ENCODE results near the gene MAP4K4.

The MAP4K4 gene

GRCh38 chr2:101782427-101782792, 84.9 kb downstream of the MAP4K4 start:
- H3K27ac Mint-ChIP-seq: no peak overlapping the region
- H3K36me3 Mint-ChIP-seq (ENCODE audit: low read depth): peaks cover 4% of the 10 kb centered on the region
- H3K9me3 Mint-ChIP-seq: no peaks in the 10 kb centered on the region
- H3K4me3 Mint-ChIP-seq: no peak overlapping the region
- peaks cover 53% of the 10 kb centered on the region for H3K4me1 Mint-ChIP-seq (ENCODE audit: low read depth)
- no peaks in the 10 kb centered on the region for H3K27me3 Mint-ChIP-seq (ENCODE audit: low read depth)

GRCh38 chr2:101787097-101787496, 89.6 kb downstream of the MAP4K4 start:
- Mint-ChIP-seq H3K27me3 (ENCODE audit: low read depth) (no peaks in the 10 kb centered on the region), H3K4me3 (no peak overlapping the region), H3K4me1 (ENCODE audit: low read depth) (peaks cover 29% of the 10 kb centered on the region), H3K9me3 (no peaks in the 10 kb centered on the region), H3K36me3 (ENCODE audit: low read depth) (peaks cover 19% of the 10 kb centered on the region), H3K27ac (no peak overlapping the region)

- Mint-ChIP-seq H3K27ac (no peak overlapping the region), H3K36me3 (ENCODE audit: low read depth) (peaks cover 16% of the 10 kb centered on the region), H3K4me1 (ENCODE audit: low read depth) (peaks cover 23% of the 10 kb centered on the region), H3K4me3 (no peak overlapping the region), H3K9me3 (no peaks in the 10 kb centered on the region), H3K27me3 (ENCODE audit: low read depth) (no peaks in the 10 kb centered on the region)
These were observed 91.1 kb downstream of the MAP4K4 start for GRCh38 chr2:101788565-101788964.

GRCh38 chr2:101788995-101789970, 91.8 kb downstream of the MAP4K4 start:
- H3K9me3 Mint-ChIP-seq: no peaks in the 10 kb centered on the region
- peaks cover 21% of the 10 kb centered on the region for H3K4me1 Mint-ChIP-seq (ENCODE audit: low read depth)
- H3K4me3 Mint-ChIP-seq: no peak overlapping the region
- peaks cover 16% of the 10 kb centered on the region for H3K36me3 Mint-ChIP-seq (ENCODE audit: low read depth)
- H3K27ac Mint-ChIP-seq: no peak overlapping the region
- H3K27me3 Mint-ChIP-seq (ENCODE audit: low read depth): no peaks in the 10 kb centered on the region

- Mint-ChIP-seq H3K4me3 (no peak overlapping the region), H3K4me1 (ENCODE audit: low read depth) (peaks cover 21% of the 10 kb centered on the region), H3K36me3 (ENCODE audit: low read depth) (peaks cover 19% of the 10 kb centered on the region), H3K27ac (no peak overlapping the region), H3K9me3 (no peaks in the 10 kb centered on the region), H3K27me3 (ENCODE audit: low read depth) (no peaks in the 10 kb centered on the region)
These were observed 92.9 kb downstream of the MAP4K4 start for GRCh38 chr2:101790416-101790815.

GRCh38 chr2:101790857-101791256, 93.3 kb downstream of the MAP4K4 start:
- Mint-ChIP-seq H3K4me1 (ENCODE audit: low read depth) (peaks cover 21% of the 10 kb centered on the region), H3K36me3 (ENCODE audit: low read depth) (peaks cover 18% of the 10 kb centered on the region), H3K27me3 (ENCODE audit: low read depth) (no peaks in the 10 kb centered on the region), H3K4me3 (no peak overlapping the region), H3K27ac (no peak overlapping the region), H3K9me3 (no peaks in the 10 kb centered on the region)

- H3K27me3 Mint-ChIP-seq (ENCODE audit: low read depth): no peaks in the 10 kb centered on the region
- no peaks in the 10 kb centered on the region for H3K9me3 Mint-ChIP-seq
- H3K36me3 Mint-ChIP-seq (ENCODE audit: low read depth): peaks cover 18% of the 10 kb centered on the region
- peaks cover 19% of the 10 kb centered on the region for H3K4me1 Mint-ChIP-seq (ENCODE audit: low read depth)
- no peak overlapping the region for H3K4me3 Mint-ChIP-seq
- H3K27ac Mint-ChIP-seq: no peak overlapping the region
These were observed 94.7 kb downstream of the MAP4K4 start for GRCh38 chr2:101792208-101792607.

GRCh38 chr2:101793277-101793969, 95.9 kb downstream of the MAP4K4 start:
- Mint-ChIP-seq H3K27me3 (ENCODE audit: low read depth) (no peaks in the 10 kb centered on the region), H3K27ac (no peak overlapping the region), H3K4me1 (ENCODE audit: low read depth) (peaks cover 15% of the 10 kb centered on the region), H3K4me3 (no peak overlapping the region), H3K36me3 (ENCODE audit: low read depth) (peaks cover 18% of the 10 kb centered on the region), H3K9me3 (no peaks in the 10 kb centered on the region)

- H3K4me3 Mint-ChIP-seq: no peak overlapping the region
- H3K36me3 Mint-ChIP-seq (ENCODE audit: low read depth): peaks cover 18% of the 10 kb centered on the region
- no peak overlapping the region for H3K27ac Mint-ChIP-seq
- H3K27me3 Mint-ChIP-seq (ENCODE audit: low read depth): no peaks in the 10 kb centered on the region
- H3K4me1 Mint-ChIP-seq (ENCODE audit: low read depth): peaks cover 14% of the 10 kb centered on the region
- no peaks in the 10 kb centered on the region for H3K9me3 Mint-ChIP-seq
These were observed 96.6 kb downstream of the MAP4K4 start for GRCh38 chr2:101794141-101794540.

GRCh38 chr2:101795033-101795432, 97.5 kb downstream of the MAP4K4 start:
- no peak overlapping the region for H3K27ac Mint-ChIP-seq
- H3K4me3 Mint-ChIP-seq: no peak overlapping the region
- no peaks in the 10 kb centered on the region for H3K9me3 Mint-ChIP-seq
- no peaks in the 10 kb centered on the region for H3K27me3 Mint-ChIP-seq (ENCODE audit: low read depth)
- peaks cover 16% of the 10 kb centered on the region for H3K36me3 Mint-ChIP-seq (ENCODE audit: low read depth)
- peaks cover 18% of the 10 kb centered on the region for H3K4me1 Mint-ChIP-seq (ENCODE audit: low read depth)

- H3K4me3 Mint-ChIP-seq: no peak overlapping the region
- no peak overlapping the region for H3K27ac Mint-ChIP-seq
- H3K9me3 Mint-ChIP-seq: no peaks in the 10 kb centered on the region
- peaks cover 12% of the 10 kb centered on the region for H3K4me1 Mint-ChIP-seq (ENCODE audit: low read depth)
- peaks cover 5% of the 10 kb centered on the region for H3K36me3 Mint-ChIP-seq (ENCODE audit: low read depth)
- H3K27me3 Mint-ChIP-seq (ENCODE audit: low read depth): no peaks in the 10 kb centered on the region
These were observed 99.5 kb downstream of the MAP4K4 start for GRCh38 chr2:101796825-101797600.

GRCh38 chr2:101801496-101801895, 104.0 kb downstream of the MAP4K4 start:
- no peaks in the 10 kb centered on the region for H3K27me3 Mint-ChIP-seq (ENCODE audit: low read depth)
- H3K36me3 Mint-ChIP-seq (ENCODE audit: low read depth): peaks cover 6% of the 10 kb centered on the region
- no peak overlapping the region for H3K4me3 Mint-ChIP-seq
- H3K9me3 Mint-ChIP-seq: no peaks in the 10 kb centered on the region
- H3K4me1 Mint-ChIP-seq (ENCODE audit: low read depth): peaks cover 22% of the 10 kb centered on the region
- no peak overlapping the region for H3K27ac Mint-ChIP-seq

GRCh38 chr2:101802329-101802728, 104.8 kb downstream of the MAP4K4 start:
- H3K36me3 Mint-ChIP-seq (ENCODE audit: low read depth): peaks cover 6% of the 10 kb centered on the region
- H3K4me1 Mint-ChIP-seq (ENCODE audit: low read depth): peaks cover 21% of the 10 kb centered on the region
- no peak overlapping the region for H3K4me3 Mint-ChIP-seq
- peak overlapping the region; percentile 2 for H3K27ac Mint-ChIP-seq
- H3K9me3 Mint-ChIP-seq: no peaks in the 10 kb centered on the region
- no peaks in the 10 kb centered on the region for H3K27me3 Mint-ChIP-seq (ENCODE audit: low read depth)

- Mint-ChIP-seq H3K27ac (no peak overlapping the region), H3K36me3 (ENCODE audit: low read depth) (peaks cover 6% of the 10 kb centered on the region), H3K4me1 (ENCODE audit: low read depth) (peaks cover 23% of the 10 kb centered on the region), H3K27me3 (ENCODE audit: low read depth) (no peaks in the 10 kb centered on the region), H3K4me3 (no peak overlapping the region), H3K9me3 (no peaks in the 10 kb centered on the region)
These were observed 105.6 kb downstream of the MAP4K4 start for GRCh38 chr2:101803128-101803527.

All from T-helper 1 cell treated with Interleukin-12 subunit alpha and Interleukin-12 subunit beta and Interleukin-4 antibody, amounts not matched to agents 30 μg/mL and 1 μg/mL, for 36 hours (primary cell).